ENCODE measurements around the gene PLD4.

Gene PLD4

GRCh38 chr14:104878582-104878981, 46.1 kb upstream of the PLD4 start:
- no peak for TF ChIP-seq CTCF (IDR thresholded peaks at IDR 0.05; ENCODE audit: low read length, missing control alignments)
- DNase-seq (ENCODE audit: low read depth) = no peak
- no peak overlapping the region for H3K4me3 ChIP-seq (replicated peaks; ENCODE audit: low read depth, low read length)

- H3K4me3 ChIP-seq (replicated peaks; ENCODE audit: low read depth, low read length) = no peak overlapping the region
- TF ChIP-seq CTCF (IDR thresholded peaks at IDR 0.05; ENCODE audit: low read length, missing control alignments) = no peak
- DNase-seq (ENCODE audit: low read depth) = no peak
These were observed 45.3 kb upstream of the PLD4 start for GRCh38 chr14:104879201-104879982.

- H3K4me3 ChIP-seq (replicated peaks; ENCODE audit: low read depth, low read length) = no peak overlapping the region
- DNase-seq (ENCODE audit: low read depth) = no peak
- no peak for TF ChIP-seq CTCF (IDR thresholded peaks at IDR 0.05; ENCODE audit: low read length, missing control alignments)
These were observed 44.6 kb upstream of the PLD4 start for GRCh38 chr14:104879983-104880565.

GRCh38 chr14:104880584-104881210, 44.0 kb upstream of the PLD4 start:
- TF ChIP-seq CTCF (IDR thresholded peaks at IDR 0.05; ENCODE audit: low read length, missing control alignments) = no peak
- no peak overlapping the region for H3K4me3 ChIP-seq (replicated peaks; ENCODE audit: low read depth, low read length)
- no peak for DNase-seq (ENCODE audit: low read depth)

GRCh38 chr14:104881369-104881979, 43.2 kb upstream of the PLD4 start:
- TF ChIP-seq CTCF (IDR thresholded peaks at IDR 0.05; ENCODE audit: low read length, missing control alignments) = no peak
- no peak for DNase-seq (ENCODE audit: low read depth)
- H3K4me3 ChIP-seq (replicated peaks; ENCODE audit: low read depth, low read length) = no peak overlapping the region

GRCh38 chr14:104882325-104882973, 42.2 kb upstream of the PLD4 start:
- H3K4me3 ChIP-seq (replicated peaks; ENCODE audit: low read depth, low read length) = no peak overlapping the region
- no peak for DNase-seq (ENCODE audit: low read depth)
- TF ChIP-seq CTCF (IDR thresholded peaks at IDR 0.05; ENCODE audit: low read length, missing control alignments) = no peak
